ENCODE data around the gene NAPSA. TPM values are rescaled to one million over a fixed set of nuclear protein-coding genes. Genes with fewer than 3 reads are reported as not detected.
"Not testable (repeated sequence)": the region's sequence is repeated elsewhere in the genome, so short reads cannot be mapped to it uniquely, and the experiment has no call there.

The NAPSA gene
- total RNA-seq, 1 donor from 2014 or later: 0.27 TPM

- DNase-seq (ENCODE audit: missing footprints); intact Hi-C loops (cut with DNase I); ATAC-seq: not testable (repeated sequence)
These were observed 28.4 kb downstream of the NAPSA start for GRCh38 chr19:50337031-50337430.

GRCh38 chr19:50334741-50335421 is 30.6 kb downstream of the NAPSA start:
- ATAC-seq: no peak
- DNase-seq (ENCODE audit: missing footprints): no peak
- intact Hi-C loops (cut with DNase I): no loop called here

GRCh38 chr19:50333737-50334617 is 31.5 kb downstream of the NAPSA start:
- peak; percentile 88 for DNase-seq (ENCODE audit: missing footprints)
- intact Hi-C loops (cut with DNase I): no loop called here
- peak; percentile 23 for ATAC-seq

GRCh38 chr19:50333235-50333736 is 32.2 kb downstream of the NAPSA start:
- DNase-seq (ENCODE audit: missing footprints): peak; percentile 93
- peak; percentile 65 for ATAC-seq
- intact Hi-C loops (cut with DNase I): no loop called here

- no peak for DNase-seq (ENCODE audit: missing footprints)
- intact Hi-C loops (cut with DNase I): no loop called here
- ATAC-seq: no peak
These were observed 33.0 kb downstream of the NAPSA start for GRCh38 chr19:50332244-50333038.

- ATAC-seq: no peak
- intact Hi-C loops (cut with DNase I): no loop called here
- no peak for DNase-seq (ENCODE audit: missing footprints)
These were observed 33.5 kb downstream of the NAPSA start for GRCh38 chr19:50331994-50332243.

GRCh38 chr19:50331221-50331993 is 34.0 kb downstream of the NAPSA start:
- DNase-seq (ENCODE audit: missing footprints): no peak
- ATAC-seq: no peak
- intact Hi-C loops (cut with DNase I): no loop called here

GRCh38 chr19:50330365-50331078 is 34.9 kb downstream of the NAPSA start:
- DNase-seq (ENCODE audit: missing footprints): peak; percentile 90
- peak; percentile 58 for ATAC-seq
- intact Hi-C loops (cut with DNase I): no loop called here

- intact Hi-C loops (cut with DNase I); DNase-seq (ENCODE audit: missing footprints); ATAC-seq: not testable (repeated sequence)
These were observed 35.5 kb downstream of the NAPSA start for GRCh38 chr19:50329926-50330294.

GRCh38 chr19:50329146-50329925 is 36.1 kb downstream of the NAPSA start, which contains the start of gene KCNC3:
KCNC3 (minus strand) TSS chr19:50329377; CDS start chr19:50329082, 295 bp downstream.
- intact Hi-C loops (cut with DNase I): no loop called here
- peak; percentile 87 for ATAC-seq
- peak; percentile 99 for DNase-seq (ENCODE audit: missing footprints)

GRCh38 chr19:50328873-50329145 is 36.6 kb downstream of the NAPSA start:
- intact Hi-C loops (cut with DNase I): no loop called here
- ATAC-seq (no peak), DNase-seq (ENCODE audit: missing footprints) (no peak)

GRCh38 chr19:50328224-50328872 is 37.1 kb downstream of the NAPSA start:
- DNase-seq (ENCODE audit: missing footprints): no peak
- intact Hi-C loops (cut with DNase I): no loop called here
- ATAC-seq: no peak

- ATAC-seq: no peak
- no peak for DNase-seq (ENCODE audit: missing footprints)
- intact Hi-C loops (cut with DNase I): no loop called here
These were observed 37.8 kb downstream of the NAPSA start for GRCh38 chr19:50327461-50328223.

GRCh38 chr19:50327013-50327412 is 38.4 kb downstream of the NAPSA start:
- no peak for ATAC-seq
- intact Hi-C loops (cut with DNase I): no loop called here

GRCh38 chr19:50326101-50326664 is 39.3 kb downstream of the NAPSA start:
- ATAC-seq (no peak), DNase-seq (ENCODE audit: missing footprints) (no peak)
- intact Hi-C loops (cut with DNase I): no loop called here

More at GRCh38 chr19:50327013-50327412, 38.4 kb downstream of the NAPSA start:
- no peak for DNase-seq (ENCODE audit: missing footprints)

All from Right ventricle myocardium inferior (tissue), 1 donor.